HEK293T (cell line): ENCODE data around the gene ANKS1B.

Experiments used
- CTCF ChIA-PET: fragments of 350-600 bp; formaldehyde crosslinking; extraction: SDS; loops from one replicate; lab custom pipeline; 2021; ENCODE audit warnings: antibody characterized with exemption, inconsistent platforms; lab: Yijun Ruan, JAX
- POLR2A ChIA-PET: fragments of 350-600 bp; formaldehyde crosslinking; extraction: SDS; loops from one replicate; lab custom pipeline; 2020; ENCODE audit warnings: antibody characterized with exemption, inconsistent platforms; lab: Yijun Ruan, JAX
- DNase-seq: peaks from one replicate; pipeline ENCODE4 v3.0.0; 2012; ENCODE audit warnings: mixed read lengths; ENCODE audit errors: extremely low spot score
- ARNT ChIP-seq: fragments of 450-650 bp; IDR thresholded peaks from 2 replicates; pipeline ENCODE4 v1.6.1; 2017; ENCODE audit warnings: mild to moderate bottlenecking
- BHLHE40 ChIP-seq: fragments of 450-650 bp; IDR thresholded peaks from 2 replicates; pipeline ENCODE4 v1.6.1; 2016; ENCODE audit warnings: mild to moderate bottlenecking, moderate library complexity, borderline replicate concordance
- CTBP1 ChIP-seq: fragments of 450-650 bp; IDR thresholded peaks from 2 replicates; pipeline ENCODE4 v1.6.1; 2016; ENCODE audit warnings: borderline replicate concordance
- ELF4 ChIP-seq: fragments of 450-650 bp; IDR thresholded peaks from 2 replicates; pipeline ENCODE4 v1.6.1; 2017; ENCODE audit warnings: antibody characterized with exemption
- FOXA1 ChIP-seq: fragments of 450-650 bp; IDR thresholded peaks from 2 replicates; pipeline ENCODE4 v1.6.1; 2016; ENCODE audit warnings: mild to moderate bottlenecking
- FOXK2 ChIP-seq: fragments of 450-650 bp; IDR thresholded peaks from 2 replicates; pipeline ENCODE4 v1.6.1; 2016; ENCODE audit warnings: mild to moderate bottlenecking
- FOXM1 ChIP-seq: fragments of 450-650 bp; IDR thresholded peaks from 2 replicates; pipeline ENCODE4 v1.6.1; 2017; ENCODE audit warnings: mild to moderate bottlenecking, borderline replicate concordance
- HDGF ChIP-seq: fragments of 450-650 bp; IDR thresholded peaks from 2 replicates; pipeline ENCODE4 v1.6.1; 2017; ENCODE audit warnings: antibody characterized with exemption, borderline replicate concordance
- L3MBTL2 ChIP-seq: fragments of 450-650 bp; conservative IDR thresholded peaks from 2 replicates; pipeline ENCODE4 v1.6.1; 2016; ENCODE audit warnings: mild to moderate bottlenecking
- LEF1 ChIP-seq: fragments of 450-650 bp; IDR thresholded peaks from 2 replicates; pipeline ENCODE4 v1.6.1; 2017; ENCODE audit warnings: mild to moderate bottlenecking, borderline replicate concordance
- NFRKB ChIP-seq: fragments of 450-650 bp; IDR thresholded peaks from 2 replicates; pipeline ENCODE4 v1.6.1; 2016; ENCODE audit warnings: mild to moderate bottlenecking, moderate library complexity
- PKNOX1 ChIP-seq: fragments of 450-650 bp; IDR thresholded peaks from 2 replicates; pipeline ENCODE4 v1.6.1; 2016
- SP1 ChIP-seq: fragments of 450-650 bp; IDR thresholded peaks from 2 replicates; pipeline ENCODE4 v1.6.1; 2017
- SUZ12 ChIP-seq: fragments of 450-650 bp; IDR thresholded peaks from 2 replicates; pipeline ENCODE4 v1.6.1; 2016; ENCODE audit warnings: mild to moderate bottlenecking
- TARDBP ChIP-seq: fragments of 450-650 bp; IDR thresholded peaks from 2 replicates; pipeline ENCODE4 v1.6.1; 2016
- ZNF384 ChIP-seq: fragments of 450-650 bp; IDR thresholded peaks from 2 replicates; pipeline ENCODE4 v1.6.1; 2016

Gene ANKS1B

GRCh38 chr12:99392091-99392850 is 592.5 kb downstream of the ANKS1B start:
- ChIA-PET CTCF (interaction anchor here (0.7 kb wide), 1 partner anchor 12 kb away, joined by 3 read pairs; no protein-coding TSS in a partner anchor), POLR2A (no interaction called here)
- TF ChIP-seq SP1 (no peak), FOXM1 (no peak), CTBP1 (no peak), ELF4 (no peak), LEF1 (no peak), PKNOX1 (no peak), ZNF384 (no peak), FOXK2 (no peak), L3MBTL2 (no peak), ARNT (no peak), TARDBP (no peak), FOXA1 (no peak), NFRKB (no peak), BHLHE40 (no peak), SUZ12 (no peak), HDGF (no peak)
- no peak for DNase-seq

GRCh38 chr12:99390707-99391106 is 594.0 kb downstream of the ANKS1B start:
- peak; percentile 30 for DNase-seq
- no peak for TF ChIP-seq HDGF
- TF ChIP-seq LEF1 = no peak
- TF ChIP-seq FOXM1 = no peak
- TF ChIP-seq SP1 = no peak
- TF ChIP-seq L3MBTL2 = no peak
- no peak for TF ChIP-seq SUZ12
- ChIA-PET POLR2A (no interaction called here), CTCF (interaction anchor here (1.0 kb wide), 1 partner anchor 9 kb away, joined by 3 read pairs; no protein-coding TSS in a partner anchor)

- POLR2A ChIA-PET = no interaction called here
- CTCF ChIA-PET = no interaction called here
- TF ChIP-seq HDGF (no peak), LEF1 (no peak), ZNF384 (no peak), FOXM1 (no peak), NFRKB (no peak), SP1 (no peak), ELF4 (no peak), ARNT (no peak), FOXK2 (no peak)
- no peak for DNase-seq
Observed at GRCh38 chr12:99389751-99390150, 595.0 kb downstream of the ANKS1B start.

GRCh38 chr12:99388671-99389195 is 596.0 kb downstream of the ANKS1B start:
- DNase-seq = no peak
- ChIA-PET POLR2A (no interaction called here), CTCF (interaction anchor here (0.7 kb wide), 1 partner anchor 231 kb away, joined by 3 read pairs; no protein-coding TSS in a partner anchor)
- TF ChIP-seq ZNF384 (no peak), BHLHE40 (no peak)

GRCh38 chr12:99387661-99388060 is 597.1 kb downstream of the ANKS1B start:
- no peak for DNase-seq
- CTCF ChIA-PET = no interaction called here
- no peak for TF ChIP-seq L3MBTL2
- TF ChIP-seq LEF1 = no peak
- TF ChIP-seq SP1 = no peak
- no peak for TF ChIP-seq ZNF384
- no peak for TF ChIP-seq FOXK2
- TF ChIP-seq TARDBP = no peak
- TF ChIP-seq BHLHE40 = no peak
- no peak for TF ChIP-seq FOXA1
- TF ChIP-seq SUZ12 = no peak
- no peak for TF ChIP-seq PKNOX1
- POLR2A ChIA-PET = no interaction called here

- TF ChIP-seq CTBP1 (no peak), NFRKB (no peak), PKNOX1 (no peak), ZNF384 (no peak), ELF4 (no peak), TARDBP (no peak), FOXM1 (no peak)
- ChIA-PET CTCF (interaction anchor here (0.6 to 1.0 kb wide), 2 partner anchors 12 to 25 kb away, joined by 3 read pairs; no protein-coding TSS in a partner anchor), POLR2A (no interaction called here)
- peak; percentile 35 for DNase-seq
Observed at GRCh38 chr12:99386907-99387306, 597.8 kb downstream of the ANKS1B start.
